Left ventricle myocardium inferior (tissue), 1 donor: ENCODE measurements around the gene KCNQ2. TPM values are rescaled to one million over a fixed set of nuclear protein-coding genes. Genes with fewer than 3 reads are reported as not detected.

Source experiments
- DNase-seq: peaks from one replicate; pipeline ENCODE4 v3.0.0-alpha.2; 2020
- H3K27ac ChIP-seq: fragments of 200-600 bp; replicated peaks from 2 replicates; pipeline ENCODE4 v1.8.0; 2021
- H3K27me3 ChIP-seq: fragments of 200-600 bp; 2 replicates; pipeline ENCODE4 v1.8.0; 2021; ENCODE audit warnings: low read depth
- H3K36me3 ChIP-seq: fragments of 200-600 bp; 2 replicates; pipeline ENCODE4 v1.8.0; 2021
- H3K4me1 ChIP-seq: fragments of 200-600 bp; 2 replicates; pipeline ENCODE4 v1.8.0; 2021
- H3K4me3 ChIP-seq: fragments of 200-600 bp; 2 replicates; pipeline ENCODE4 v1.8.0; 2021; ENCODE audit warnings: mild to moderate bottlenecking, moderate library complexity
- H3K9me3 ChIP-seq: fragments of 200-600 bp; replicated peaks from 2 replicates; pipeline ENCODE4 v1.8.0; 2021
- CTCF ChIP-seq: fragments of 200-600 bp; IDR thresholded peaks from 2 replicates; pipeline ENCODE4 v1.8.0; 2021; ENCODE audit warnings: antibody characterized with exemption, mild to moderate bottlenecking, borderline replicate concordance
- intact Hi-C: fragments of 100-400 bp; cut with micrococcal nuclease; formaldehyde crosslinking; loops from one replicate; pipeline ENCODE4 v1.11.0; 2022
- total RNA-seq: library from RNA; stranded (reverse); fragmentation: NEBNext Ultra II Directional; extraction: Animal tissue kit (Norgen Biotek cat#: 25700); gene quantifications from one replicate; pipeline ENCODE4 v1.2.1, GENCODE V29; 2021
- donor health status: DM: no; HTN: yes; CAD: no; lungs with severe emphysema.

The KCNQ2 gene
- total RNA-seq, 1 donor from 2014 or later: 2.3 TPM

- DNase-seq: no peak
- TF ChIP-seq CTCF: no peak
- no peak overlapping the region for H3K27ac ChIP-seq
- H3K9me3 ChIP-seq: no peaks in the 10 kb centered on the region
- peaks cover 9% of the 10 kb centered on the region for H3K4me1 ChIP-seq
- intact Hi-C loops: no loop called here
- H3K27me3 ChIP-seq: peaks cover 93% of the 10 kb centered on the region
- H3K4me3 ChIP-seq: no peak overlapping the region
- H3K36me3 ChIP-seq: no peaks in the 10 kb centered on the region
Observed at GRCh38 chr20:63462244-63462643, 10.2 kb downstream of the KCNQ2 start.

DNA sequence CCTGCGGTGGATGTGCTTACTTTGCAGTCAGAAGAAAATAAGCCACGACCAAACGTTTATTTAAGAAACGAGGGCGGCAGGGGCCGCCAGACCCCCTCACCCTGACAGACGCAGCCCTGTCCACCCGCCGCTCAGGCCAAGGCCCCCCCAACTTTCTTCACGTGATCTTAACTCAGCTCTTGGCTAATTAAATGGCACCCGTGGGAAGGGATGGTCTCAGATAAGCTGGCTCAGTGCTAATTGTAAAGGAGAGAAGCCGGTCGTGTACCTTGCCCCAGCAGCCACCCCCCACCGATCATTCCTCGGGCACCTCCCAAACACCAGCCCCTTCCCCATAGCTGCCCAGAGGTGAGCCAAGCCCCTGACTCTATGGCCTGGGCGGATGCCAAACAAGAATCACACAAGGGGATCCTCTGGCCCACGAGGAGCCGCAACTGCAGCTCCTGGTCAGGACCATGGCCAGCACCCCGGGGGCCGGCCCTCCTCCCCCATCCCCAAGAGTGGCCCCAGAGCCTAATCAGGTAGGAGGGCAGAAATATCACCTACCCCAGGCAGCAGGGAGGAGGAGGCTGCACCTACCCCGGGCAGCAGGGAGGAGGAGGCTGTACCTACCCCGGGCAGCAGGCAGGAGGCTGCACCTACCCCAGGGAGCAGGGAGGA, 11.2 kb downstream of the KCNQ2 start:
- Histone ChIP-seq H3K36me3 (no peaks in the 10 kb centered on the region), H3K27me3 (peaks cover 93% of the 10 kb centered on the region), H3K4me3 (no peak overlapping the region), H3K27ac (no peak overlapping the region), H3K4me1 (peaks cover 19% of the 10 kb centered on the region), H3K9me3 (no peaks in the 10 kb centered on the region)
- no peak for DNase-seq
- intact Hi-C loops: no loop called here
- no peak for TF ChIP-seq CTCF

DNA sequence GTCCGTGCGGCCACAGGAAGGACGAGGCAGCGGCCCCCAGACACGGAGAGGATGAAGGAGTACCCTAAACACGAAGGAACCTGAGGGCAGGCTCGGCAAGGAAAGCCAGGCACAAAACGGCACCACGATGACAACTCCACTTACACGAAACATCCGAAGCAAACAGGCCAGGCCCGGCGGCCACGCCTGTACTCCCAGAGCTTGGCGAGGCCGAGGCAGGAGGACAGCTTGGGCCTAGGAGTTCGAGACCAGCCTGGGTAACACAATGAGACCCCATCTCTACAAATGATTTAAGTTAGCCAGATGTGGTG, 13.4 kb downstream of the KCNQ2 start:
- Histone ChIP-seq H3K4me1 (peaks cover 37% of the 10 kb centered on the region), H3K27ac (no peak overlapping the region), H3K9me3 (no peaks in the 10 kb centered on the region), H3K4me3 (no peak overlapping the region), H3K36me3 (no peaks in the 10 kb centered on the region), H3K27me3 (peaks cover 89% of the 10 kb centered on the region)
- TF ChIP-seq CTCF: no peak
- no peak for DNase-seq
- intact Hi-C loops: no loop called here

DNA sequence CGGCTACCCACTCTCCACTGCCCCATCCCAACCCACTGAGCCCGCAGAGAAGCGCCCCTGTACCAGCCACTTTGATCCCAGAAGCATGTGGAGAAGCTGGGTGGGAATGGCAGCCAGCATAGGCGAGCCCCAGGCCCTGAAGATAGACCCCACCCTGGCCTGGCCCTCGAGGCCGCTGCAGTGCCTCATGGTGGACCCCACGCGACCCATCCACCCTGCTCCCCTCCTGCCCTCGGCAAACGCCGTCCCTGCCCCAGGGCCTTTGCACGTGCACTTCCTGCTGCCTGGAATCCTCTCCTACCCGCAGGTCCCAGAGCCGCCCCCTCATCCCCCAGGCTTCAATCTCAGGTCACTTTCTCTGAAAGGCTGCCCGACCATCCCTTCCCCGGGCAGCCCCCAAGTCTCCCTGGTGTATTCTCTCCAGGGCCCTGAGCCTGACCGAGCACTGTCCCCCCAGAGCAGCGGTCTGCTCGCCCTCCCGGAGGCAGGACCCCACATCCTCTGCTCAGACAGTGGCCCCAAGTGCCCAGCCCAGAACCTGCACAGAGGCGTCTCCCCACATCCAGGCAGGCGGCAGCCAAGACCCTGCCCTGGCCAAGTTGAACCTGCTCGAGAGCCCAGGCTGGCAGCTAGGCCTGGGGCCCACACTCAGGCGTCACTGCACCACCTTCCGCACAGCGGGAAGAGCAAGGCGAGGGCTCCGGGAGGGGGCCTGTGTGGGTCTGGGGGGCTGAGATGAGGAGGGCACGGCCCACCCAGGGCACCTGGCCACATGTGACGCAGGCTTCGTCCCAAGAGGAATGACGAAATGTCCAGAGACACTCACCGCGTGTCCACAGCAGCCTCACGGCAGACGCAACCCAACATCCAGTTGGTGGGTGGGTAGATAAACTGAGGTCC, 14.0 kb downstream of the KCNQ2 start:
- Histone ChIP-seq H3K4me1 (peaks cover 43% of the 10 kb centered on the region), H3K4me3 (no peak overlapping the region), H3K27me3 (peaks cover 87% of the 10 kb centered on the region), H3K36me3 (no peaks in the 10 kb centered on the region), H3K27ac (peak overlapping the region; percentile 62), H3K9me3 (no peaks in the 10 kb centered on the region)
- no peak for DNase-seq
- intact Hi-C loops: no loop called here
- TF ChIP-seq CTCF: no peak

GRCh38 chr20:63457737-63458136, 14.7 kb downstream of the KCNQ2 start:
- H3K9me3 ChIP-seq: no peaks in the 10 kb centered on the region
- peak overlapping the region; percentile 29 for H3K4me3 ChIP-seq
- peaks cover 87% of the 10 kb centered on the region for H3K27me3 ChIP-seq
- H3K4me1 ChIP-seq: peaks cover 48% of the 10 kb centered on the region
- DNase-seq: peak; percentile 55
- intact Hi-C loops: no loop called here
- H3K36me3 ChIP-seq: no peaks in the 10 kb centered on the region
- H3K27ac ChIP-seq: peak overlapping the region; percentile 62
- TF ChIP-seq CTCF: no peak
